NB4 (cell line): ENCODE results near the gene TTF2.

Source experiments
- CTCF ChIP-seq: IDR thresholded peaks from one replicate; pipeline ENCODE4 v1.5.1; 2012; ENCODE audit warnings: low read depth, low read length
- MYC ChIP-seq: IDR thresholded peaks from 2 replicates; pipeline ENCODE4 v1.6.1; 2011; ENCODE audit warnings: low read depth, low read length
- POLR2A ChIP-seq: IDR thresholded peaks from 2 replicates; pipeline ENCODE4 v1.6.1; 2011; ENCODE audit warnings: mild to moderate bottlenecking; ENCODE audit not compliant: insufficient read length; ENCODE audit errors: extremely low read depth

- TF ChIP-seq MYC (peak; percentile 24; the same call in 1 of the 2 replicates), POLR2A (no peak), CTCF (no peak)
Observed at GRCh38 chr1:117093870-117094621, 33.9 kb downstream of the TTF2 start.
